DMS79 treated with DMSO at 0.1 percent for 48 hours (cell line): ENCODE measurements around the gene MCAM.

Source experiments
- DNase-seq: peaks from one replicate; lab custom pipeline; 2025; lab: John Stamatoyannopoulos, UW

MCAM gene

GRCh38 chr11:119262668-119263351 is 54.1 kb downstream of the MCAM start:
- no peak for DNase-seq

DNA sequence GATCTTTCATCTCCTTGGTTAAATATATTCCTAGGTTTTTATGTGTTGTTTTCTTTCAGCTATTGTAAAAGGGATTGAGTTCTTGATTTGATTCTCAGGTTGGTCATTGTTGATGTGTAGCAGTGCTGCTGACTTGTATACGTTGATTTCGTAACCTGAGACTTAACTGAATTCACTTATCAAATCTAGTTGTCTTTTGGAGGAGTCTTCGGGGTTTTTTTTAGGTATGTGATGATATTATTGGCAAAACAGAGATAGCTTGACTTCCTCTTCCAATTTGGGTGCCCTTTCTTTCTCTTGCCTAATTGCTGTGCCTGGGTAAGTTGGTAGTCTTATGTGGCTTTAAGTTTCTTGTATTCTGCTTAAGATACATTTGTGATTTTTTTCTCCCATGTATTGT is 57.9 kb downstream of the MCAM start:
- no peak for DNase-seq
